ENCODE data around the gene COG5. TPM values are rescaled to one million over a fixed set of nuclear protein-coding genes. Genes with fewer than 3 reads are reported as not detected.

COG5 gene
- total and polyA plus RNA-seq, 2 experiments from 2014 or later = 15.4 to 36.5 TPM

GRCh38 chr7:107414198-107414597 lies 149.5 kb downstream of the COG5 start (continued):
- TF ChIP-seq, protein P1, sequence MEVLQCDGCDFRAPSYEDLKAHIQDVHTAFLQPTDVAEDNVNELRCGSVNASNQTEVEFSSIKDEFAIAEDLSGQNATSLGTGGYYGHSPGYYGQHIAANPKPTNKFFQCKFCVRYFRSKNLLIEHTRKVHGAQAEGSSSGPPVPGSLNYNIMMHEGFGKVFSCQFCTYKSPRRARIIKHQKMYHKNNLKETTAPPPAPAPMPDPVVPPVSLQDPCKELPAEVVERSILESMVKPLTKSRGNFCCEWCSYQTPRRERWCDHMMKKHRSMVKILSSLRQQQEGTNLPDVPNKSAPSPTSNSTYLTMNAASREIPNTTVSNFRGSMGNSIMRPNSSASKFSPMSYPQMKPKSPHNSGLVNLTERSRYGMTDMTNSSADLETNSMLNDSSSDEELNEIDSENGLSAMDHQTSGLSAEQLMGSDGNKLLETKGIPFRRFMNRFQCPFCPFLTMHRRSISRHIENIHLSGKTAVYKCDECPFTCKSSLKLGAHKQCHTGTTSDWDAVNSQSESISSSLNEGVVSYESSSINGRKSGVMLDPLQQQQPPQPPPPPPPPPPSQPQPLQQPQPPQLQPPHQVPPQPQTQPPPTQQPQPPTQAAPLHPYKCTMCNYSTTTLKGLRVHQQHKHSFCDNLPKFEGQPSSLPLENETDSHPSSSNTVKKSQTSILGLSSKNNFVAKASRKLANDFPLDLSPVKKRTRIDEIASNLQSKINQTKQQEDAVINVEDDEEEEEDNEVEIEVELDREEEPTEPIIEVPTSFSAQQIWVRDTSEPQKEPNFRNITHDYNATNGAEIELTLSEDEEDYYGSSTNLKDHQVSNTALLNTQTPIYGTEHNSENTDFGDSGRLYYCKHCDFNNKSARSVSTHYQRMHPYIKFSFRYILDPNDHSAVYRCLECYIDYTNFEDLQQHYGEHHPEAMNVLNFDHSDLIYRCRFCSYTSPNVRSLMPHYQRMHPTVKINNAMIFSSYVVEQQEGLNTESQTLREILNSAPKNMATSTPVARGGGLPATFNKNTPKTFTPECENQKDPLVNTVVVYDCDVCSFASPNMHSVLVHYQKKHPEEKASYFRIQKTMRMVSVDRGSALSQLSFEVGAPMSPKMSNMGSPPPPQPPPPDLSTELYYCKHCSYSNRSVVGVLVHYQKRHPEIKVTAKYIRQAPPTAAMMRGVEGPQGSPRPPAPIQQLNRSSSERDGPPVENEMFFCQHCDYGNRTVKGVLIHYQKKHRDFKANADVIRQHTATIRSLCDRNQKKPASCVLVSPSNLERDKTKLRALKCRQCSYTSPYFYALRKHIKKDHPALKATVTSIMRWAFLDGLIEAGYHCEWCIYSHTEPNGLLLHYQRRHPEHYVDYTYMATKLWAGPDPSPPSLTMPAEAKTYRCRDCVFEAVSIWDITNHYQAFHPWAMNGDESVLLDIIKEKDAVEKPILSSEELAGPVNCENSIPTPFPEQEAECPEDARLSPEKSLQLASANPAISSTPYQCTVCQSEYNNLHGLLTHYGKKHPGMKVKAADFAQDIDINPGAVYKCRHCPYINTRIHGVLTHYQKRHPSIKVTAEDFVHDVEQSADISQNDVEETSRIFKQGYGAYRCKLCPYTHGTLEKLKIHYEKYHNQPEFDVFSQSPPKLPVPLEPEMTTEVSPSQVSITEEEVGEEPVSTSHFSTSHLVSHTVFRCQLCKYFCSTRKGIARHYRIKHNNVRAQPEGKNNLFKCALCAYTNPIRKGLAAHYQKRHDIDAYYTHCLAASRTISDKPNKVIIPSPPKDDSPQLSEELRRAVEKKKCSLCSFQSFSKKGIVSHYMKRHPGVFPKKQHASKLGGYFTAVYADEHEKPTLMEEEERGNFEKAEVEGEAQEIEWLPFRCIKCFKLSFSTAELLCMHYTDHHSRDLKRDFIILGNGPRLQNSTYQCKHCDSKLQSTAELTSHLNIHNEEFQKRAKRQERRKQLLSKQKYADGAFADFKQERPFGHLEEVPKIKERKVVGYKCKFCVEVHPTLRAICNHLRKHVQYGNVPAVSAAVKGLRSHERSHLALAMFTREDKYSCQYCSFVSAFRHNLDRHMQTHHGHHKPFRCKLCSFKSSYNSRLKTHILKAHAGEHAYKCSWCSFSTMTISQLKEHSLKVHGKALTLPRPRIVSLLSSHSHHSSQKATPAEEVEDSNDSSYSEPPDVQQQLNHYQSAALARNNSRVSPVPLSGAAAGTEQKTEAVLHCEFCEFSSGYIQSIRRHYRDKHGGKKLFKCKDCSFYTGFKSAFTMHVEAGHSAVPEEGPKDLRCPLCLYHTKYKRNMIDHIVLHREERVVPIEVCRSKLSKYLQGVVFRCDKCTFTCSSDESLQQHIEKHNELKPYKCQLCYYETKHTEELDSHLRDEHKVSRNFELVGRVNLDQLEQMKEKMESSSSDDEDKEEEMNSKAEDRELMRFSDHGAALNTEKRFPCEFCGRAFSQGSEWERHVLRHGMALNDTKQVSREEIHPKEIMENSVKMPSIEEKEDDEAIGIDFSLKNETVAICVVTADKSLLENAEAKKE (CRISPR knock-in tag; IDR thresholded peaks at IDR 0.05) = no peak

GRCh38 chr7:107408349-107408748 lies 155.4 kb downstream of the COG5 start:
- H4K20me1 ChIP-seq (replicated peaks; ENCODE audit: insufficient read depth) = no peaks in the 10 kb centered on the region; the same call in none of the 2 replicates
- H3K4me2 ChIP-seq = no peak overlapping the region
- no peaks in the 10 kb centered on the region for H3K9me2 ChIP-seq (ENCODE audit: insufficient read depth)
- H3K27ac ChIP-seq (ENCODE audit: low read depth) = no peak overlapping the region
- DNase-seq (ENCODE audit: low spot score) (no peak), ATAC-seq (no peak)
- Mint-ChIP-seq H3K4me1 (peaks cover 8% of the 10 kb centered on the region; the same call in 2 of the 3 replicates), H3K27me3 (ENCODE audit: insufficient read depth, low read depth, poor library complexity) (peaks cover 2% of the 10 kb centered on the region), H3K4me3 (no peak overlapping the region), H3K9me3 (no peaks in the 10 kb centered on the region), H3K36me3 (ENCODE audit: low read depth) (no peaks in the 10 kb centered on the region), H3K27ac (no peak overlapping the region)
- H3K4me3 ChIP-seq = no peak overlapping the region
- H3K36me3 ChIP-seq (ENCODE audit: insufficient read depth) = no peaks in the 10 kb centered on the region
- no peaks in the 10 kb centered on the region for H3K4me1 ChIP-seq (ENCODE audit: insufficient read depth)
- H3F3A ChIP-seq (replicated peaks; ENCODE audit: low read depth) = no peaks in the 10 kb centered on the region
- H3K27me3 ChIP-seq (ENCODE audit: insufficient read depth) = no peaks in the 10 kb centered on the region
- no peaks in the 10 kb centered on the region for H3K79me2 ChIP-seq (replicated peaks; ENCODE audit: insufficient read depth)
- no peak overlapping the region for H2AFZ ChIP-seq
- no peak for TF ChIP-seq ZNF331 (CRISPR knock-in tag; IDR thresholded peaks at IDR 0.05; ENCODE audit: low read depth)
- no peak for TF ChIP-seq STAT1 (IDR thresholded peaks at IDR 0.05; ENCODE audit: unreplicated experiment)
- TF ChIP-seq, protein P1 (CRISPR knock-in tag; IDR thresholded peaks at IDR 0.05) = no peak
- TF ChIP-seq, protein P2, sequence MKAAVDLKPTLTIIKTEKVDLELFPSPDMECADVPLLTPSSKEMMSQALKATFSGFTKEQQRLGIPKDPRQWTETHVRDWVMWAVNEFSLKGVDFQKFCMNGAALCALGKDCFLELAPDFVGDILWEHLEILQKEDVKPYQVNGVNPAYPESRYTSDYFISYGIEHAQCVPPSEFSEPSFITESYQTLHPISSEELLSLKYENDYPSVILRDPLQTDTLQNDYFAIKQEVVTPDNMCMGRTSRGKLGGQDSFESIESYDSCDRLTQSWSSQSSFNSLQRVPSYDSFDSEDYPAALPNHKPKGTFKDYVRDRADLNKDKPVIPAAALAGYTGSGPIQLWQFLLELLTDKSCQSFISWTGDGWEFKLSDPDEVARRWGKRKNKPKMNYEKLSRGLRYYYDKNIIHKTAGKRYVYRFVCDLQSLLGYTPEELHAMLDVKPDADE (IDR thresholded peaks at IDR 0.05) = no peak
- TF ChIP-seq CREB1 (CRISPR knock-in tag; IDR thresholded peaks at IDR 0.05; ENCODE audit: low read depth) = no peak
- TF ChIP-seq CTCF (conservative IDR thresholded peaks at IDR 0.05; ENCODE audit: low read depth in 2 of 2) = no peak
- TF ChIP-seq NANOG (IDR thresholded peaks at IDR 0.05; ENCODE audit: borderline replicate concordance) = no peak
